CD4-positive, alpha-beta T cell (primary cell): ENCODE results near the gene PAF1. TPM values are rescaled to one million over a fixed set of nuclear protein-coding genes. Genes with fewer than 3 reads are reported as not detected.

Source experiments
- ATAC-seq: fragments of 200-7000 bp; cut with Tn5 transposase; one replicate; pipeline ENCODE4 v1.10.0; 2022; ENCODE audit warnings: mild to moderate bottlenecking; ENCODE audit not compliant: poor library complexity
- CTCF ChIA-PET: fragments of 350-600 bp; sonication (Branson Sonifier 250); formaldehyde crosslinking; loops from one replicate; lab custom pipeline; 2021; ENCODE audit warnings: antibody characterized with exemption, inconsistent platforms; lab: Charles Lee
- POLR2A ChIA-PET: fragments of 350-600 bp; sonication (Branson Sonifier 250); formaldehyde crosslinking; loops from one replicate; lab custom pipeline; 2021; ENCODE audit warnings: antibody characterized with exemption, inconsistent platforms; lab: Charles Lee
- DNase-seq, 14 experiments: peaks; one replicate each; pipeline ENCODE4 v3.0.0-alpha.2; 2013 to 2020; ENCODE audit warnings: mixed read lengths in 2 of 14
- H3K27ac ChIP-seq, 2 donors: one replicate each; pipeline versions ENCODE4 v1.5.1 to v1.7.0; 2013; ENCODE audit warnings: low read length in 2 of 2, low read depth in 1 of 2, mild to moderate bottlenecking in 1 of 2
- H3K27me3 ChIP-seq, 2 experiments: 1 replicate in 1 of 2; 2 replicates in 1 of 2; pipeline versions ENCODE4 v1.6.1 to v1.7.0; 2013; ENCODE audit warnings: low read length in 2 of 2, control low read depth in 1 of 2, mild to moderate bottlenecking in 1 of 2, moderate library complexity in 1 of 2; ENCODE audit not compliant: insufficient read depth in 2 of 2, control insufficient read depth in 1 of 2
- H3K36me3 ChIP-seq: one replicate; pipeline ENCODE4 v1.6.1; 2013; ENCODE audit warnings: low read length, control low read depth; ENCODE audit not compliant: insufficient read depth
- H3K4me1 ChIP-seq: one replicate; pipeline ENCODE4 v1.6.1; 2013; ENCODE audit warnings: low read length, control low read depth; ENCODE audit not compliant: insufficient read depth
- H3K4me3 ChIP-seq: one replicate; pipeline ENCODE4 v1.5.1; 2013; ENCODE audit warnings: mild to moderate bottlenecking, low read length, moderate library complexity
- H3K9me3 ChIP-seq, 2 experiments: 1 replicate in 1 of 2; 2 replicates in 1 of 2; pipeline versions ENCODE4 v1.6.1 to v1.7.0; 2013; ENCODE audit warnings: low read length in 2 of 2, mild to moderate bottlenecking in 2 of 2, control low read depth in 1 of 2, moderate library complexity in 1 of 2; ENCODE audit not compliant: control insufficient read depth in 1 of 2, insufficient read depth in 1 of 2
- H3K27ac Mint-ChIP-seq: one replicate; pipeline ENCODE4 v1.8.0; 2020; ENCODE audit warnings: mixed read lengths
- H3K27me3 Mint-ChIP-seq: one replicate; pipeline ENCODE4 v1.8.0; 2021; ENCODE audit warnings: mixed read lengths
- H3K36me3 Mint-ChIP-seq: one replicate; pipeline ENCODE4 v1.8.0; 2021; ENCODE audit warnings: low read depth, mixed read lengths
- H3K4me1 Mint-ChIP-seq: one replicate; pipeline ENCODE4 v1.8.0; 2021; ENCODE audit warnings: low read depth, mixed read lengths
- H3K4me3 Mint-ChIP-seq: one replicate; pipeline ENCODE4 v1.8.0; 2020; ENCODE audit warnings: mild to moderate bottlenecking, mixed read lengths
- H3K9me3 Mint-ChIP-seq: one replicate; pipeline ENCODE4 v1.8.0; 2020; ENCODE audit warnings: mixed read lengths
- intact Hi-C, 2 experiments: fragments of 100-400 bp; cut with DNase I in 1 of 2; cut with micrococcal nuclease in 1 of 2; formaldehyde crosslinking; loops; one replicate each; pipeline versions ENCODE4 v1.15.1 to v1.9.0; 2023 to 2025; cut with DNase I, micrococcal nuclease
- total RNA-seq, 174 experiments: library from RNA in 2 of 174; stranded (reverse) in 2 of 174; gene quantifications; one replicate each; pipeline ENCODE4 v1.2.3 and lab custom pipeline; 2021 to 2026
- TF ChIP-seq, protein P1 (sequence below): fragments of 200-600 bp; IDR thresholded peaks from one replicate; pipeline ENCODE4 v1.8.0; 2022; ENCODE audit warnings: antibody characterized with exemption, mild to moderate bottlenecking

PAF1 gene
- total RNA-seq, 2 experiments from 2014 or later = 99.6 to 101 TPM

DNA sequence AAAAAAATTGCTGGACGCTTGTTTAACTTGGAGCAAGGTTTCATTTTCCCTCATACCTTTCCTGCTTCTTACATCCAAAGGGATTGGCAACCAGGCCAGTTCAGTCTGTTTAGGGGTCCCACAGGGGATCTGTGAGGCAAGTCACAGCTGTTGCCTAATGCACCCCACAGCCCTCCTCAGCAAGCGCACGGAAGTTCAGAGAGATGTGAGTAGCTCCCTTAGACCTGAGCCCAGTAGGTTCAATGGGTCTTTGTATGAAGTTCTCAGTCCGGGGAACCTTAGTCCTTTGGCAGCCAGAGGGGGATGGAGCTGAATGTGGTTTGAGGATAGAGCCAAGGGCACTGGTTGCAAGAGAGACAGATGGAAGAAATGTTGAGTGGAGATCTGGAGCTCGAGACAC lies 35.7 kb downstream of the PAF1 start:
- H3K27ac ChIP-seq = no peak overlapping the region
- H3K36me3 ChIP-seq = peaks cover 75% of the 10 kb centered on the region
- Mint-ChIP-seq H3K27me3 (no peaks in the 10 kb centered on the region), H3K4me3 (no peak overlapping the region), H3K36me3 (peaks cover 85% of the 10 kb centered on the region), H3K9me3 (no peaks in the 10 kb centered on the region), H3K27ac (no peak overlapping the region), H3K4me1 (peaks cover 12% of the 10 kb centered on the region)
- POLR2A ChIA-PET = no interaction called here
- CTCF ChIA-PET = no interaction called here
- TF ChIP-seq, protein P1, sequence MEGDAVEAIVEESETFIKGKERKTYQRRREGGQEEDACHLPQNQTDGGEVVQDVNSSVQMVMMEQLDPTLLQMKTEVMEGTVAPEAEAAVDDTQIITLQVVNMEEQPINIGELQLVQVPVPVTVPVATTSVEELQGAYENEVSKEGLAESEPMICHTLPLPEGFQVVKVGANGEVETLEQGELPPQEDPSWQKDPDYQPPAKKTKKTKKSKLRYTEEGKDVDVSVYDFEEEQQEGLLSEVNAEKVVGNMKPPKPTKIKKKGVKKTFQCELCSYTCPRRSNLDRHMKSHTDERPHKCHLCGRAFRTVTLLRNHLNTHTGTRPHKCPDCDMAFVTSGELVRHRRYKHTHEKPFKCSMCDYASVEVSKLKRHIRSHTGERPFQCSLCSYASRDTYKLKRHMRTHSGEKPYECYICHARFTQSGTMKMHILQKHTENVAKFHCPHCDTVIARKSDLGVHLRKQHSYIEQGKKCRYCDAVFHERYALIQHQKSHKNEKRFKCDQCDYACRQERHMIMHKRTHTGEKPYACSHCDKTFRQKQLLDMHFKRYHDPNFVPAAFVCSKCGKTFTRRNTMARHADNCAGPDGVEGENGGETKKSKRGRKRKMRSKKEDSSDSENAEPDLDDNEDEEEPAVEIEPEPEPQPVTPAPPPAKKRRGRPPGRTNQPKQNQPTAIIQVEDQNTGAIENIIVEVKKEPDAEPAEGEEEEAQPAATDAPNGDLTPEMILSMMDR = no peak
- DNase-seq (no peak), ATAC-seq (no peak)
- no peaks in the 10 kb centered on the region for H3K4me1 ChIP-seq
- no peak overlapping the region for H3K4me3 ChIP-seq
- H3K27me3 ChIP-seq = no peaks in the 10 kb centered on the region
- no peaks in the 10 kb centered on the region for H3K9me3 ChIP-seq
- intact Hi-C loops = no loop called here

DNA sequence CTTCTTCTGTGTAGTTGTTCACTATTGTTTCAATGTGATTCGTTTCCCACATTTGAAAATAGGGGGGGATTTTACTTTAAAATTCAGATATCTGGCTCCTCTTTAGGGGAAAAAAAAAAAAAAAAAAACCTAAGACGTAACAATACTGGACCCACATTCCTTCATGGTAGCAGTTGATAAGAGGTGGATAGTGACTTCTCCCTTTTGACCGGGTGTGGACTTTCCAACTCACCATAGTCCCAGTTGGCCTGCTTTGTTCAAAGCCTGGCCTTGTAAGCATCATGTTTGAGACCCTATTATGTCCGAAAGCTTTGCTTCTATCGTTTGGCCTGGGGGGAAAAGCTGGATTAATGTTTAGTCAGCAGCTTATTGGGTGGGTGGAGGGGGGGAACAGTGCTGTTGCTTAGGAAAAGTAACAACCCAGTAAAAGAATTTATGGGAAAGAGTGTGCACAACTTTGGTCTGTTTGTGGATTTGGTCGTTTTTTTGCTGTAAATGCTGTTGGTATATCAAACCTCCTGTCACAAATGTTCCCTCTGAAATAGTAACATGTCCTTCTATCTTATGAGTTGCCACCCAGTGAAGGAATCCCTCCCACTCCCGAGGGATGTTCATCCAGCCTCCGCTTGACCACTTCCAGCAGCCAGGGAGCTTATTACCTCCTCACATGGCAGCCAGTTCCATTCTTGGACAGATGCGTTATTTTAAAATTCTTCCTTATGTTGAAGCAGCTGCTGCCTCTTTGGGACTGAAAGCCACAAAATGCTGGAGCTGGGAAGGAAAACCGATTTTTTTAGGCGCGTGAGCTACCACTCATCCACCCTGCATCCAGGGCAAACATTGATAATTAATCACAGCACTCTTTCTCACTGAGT lies 38.3 kb downstream of the PAF1 start:
- Mint-ChIP-seq H3K9me3 (no peaks in the 10 kb centered on the region), H3K4me1 (peaks cover 30% of the 10 kb centered on the region), H3K4me3 (no peak overlapping the region), H3K27me3 (no peaks in the 10 kb centered on the region), H3K27ac (no peak overlapping the region), H3K36me3 (peaks cover 86% of the 10 kb centered on the region)
- TF ChIP-seq, protein P1 = no peak
- Histone ChIP-seq H3K9me3 (no peaks in the 10 kb centered on the region), H3K27ac (no peak overlapping the region), H3K4me3 (no peak overlapping the region), H3K27me3 (no peaks in the 10 kb centered on the region), H3K36me3 (peaks cover 60% of the 10 kb centered on the region), H3K4me1 (no peaks in the 10 kb centered on the region)
- DNase-seq (no peak), ATAC-seq (no peak)
- CTCF ChIA-PET = interaction anchor here (1.4 kb wide), 1 partner anchor 44 kb away, joined by 3 read pairs; no protein-coding TSS in a partner anchor
- POLR2A ChIA-PET = no interaction called here
- intact Hi-C loops = no loop called here

DNA sequence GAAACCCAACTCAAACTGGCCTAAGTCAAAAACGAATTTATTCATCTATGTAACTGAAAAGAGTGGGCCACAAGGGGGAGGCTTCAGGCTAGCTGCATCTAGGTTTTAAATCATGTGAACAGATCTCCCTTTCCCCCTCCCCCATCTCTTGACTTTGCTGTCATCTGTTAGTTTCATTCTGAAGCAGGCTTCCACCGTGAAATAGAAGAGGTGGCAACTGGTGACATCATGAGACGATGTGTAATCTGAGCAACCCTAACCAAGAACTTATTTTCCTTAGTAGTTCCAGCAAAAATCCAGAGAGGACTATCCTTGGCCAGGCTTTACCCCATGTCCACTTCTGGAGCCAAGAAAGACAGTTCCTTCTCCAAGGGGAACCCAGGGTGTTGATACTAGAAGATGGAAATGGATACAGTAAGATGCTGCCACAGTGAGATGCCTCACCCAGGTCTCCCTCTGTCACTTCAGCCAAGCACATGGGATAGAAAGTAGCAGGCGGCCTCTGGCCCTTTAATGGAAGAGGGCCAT lies 39.3 kb downstream of the PAF1 start:
- H3K4me3 ChIP-seq = no peak overlapping the region
- Mint-ChIP-seq H3K36me3 (peaks cover 86% of the 10 kb centered on the region), H3K4me1 (peaks cover 40% of the 10 kb centered on the region), H3K9me3 (no peaks in the 10 kb centered on the region), H3K4me3 (no peak overlapping the region), H3K27me3 (no peaks in the 10 kb centered on the region), H3K27ac (no peak overlapping the region)
- DNase-seq (peak in 3 of 14 experiments; percentile 41 to 62 (median 49)), ATAC-seq (peak; percentile 71)
- no peaks in the 10 kb centered on the region for H3K4me1 ChIP-seq
- H3K36me3 ChIP-seq = peaks cover 49% of the 10 kb centered on the region
- ChIA-PET CTCF (no interaction called here), POLR2A (no interaction called here)
- H3K27me3 ChIP-seq = no peaks in the 10 kb centered on the region
- H3K27ac ChIP-seq = no peak overlapping the region
- TF ChIP-seq, protein P1 = no peak
- intact Hi-C loops = no loop called here
- no peaks in the 10 kb centered on the region for H3K9me3 ChIP-seq
